MM.1S (cell line): ENCODE results near the gene PER2.

Source experiments
- CTCF ChIP-seq: fragments of 300-600 bp; sonication (generic); IDR thresholded peaks from 2 replicates; pipeline ENCODE4 v1.5.1; 2016; ENCODE audit warnings: antibody characterized with exemption, low read length, mixed read lengths
- EZH2 ChIP-seq: fragments of 300-600 bp; sonication (generic); optimal IDR thresholded peaks from 2 replicates; pipeline ENCODE3; 2017; ENCODE audit warnings: low read depth, mild to moderate bottlenecking, antibody characterized with exemption, low read length, mixed read lengths
- EZH2phosphoT487 ChIP-seq: fragments of 300-600 bp; sonication (generic); IDR thresholded peaks from 2 replicates; pipeline ENCODE4 v1.6.1; 2018; ENCODE audit warnings: antibody characterized with exemption, low read length

GRCh38 chr2:238262496-238263122 lies 25.8 kb downstream of the PER2 start:
- TF ChIP-seq CTCF = no peak
- no peak for TF ChIP-seq EZH2
- no peak for TF ChIP-seq EZH2phosphoT487
